Measurements from ENCODE around the gene MOCS1. TPM values are rescaled to one million over a fixed set of nuclear protein-coding genes. Genes with fewer than 3 reads are reported as not detected.

MOCS1 gene
- total RNA-seq, 1 experiment from 2014 or later = 1.2 TPM

DNA sequence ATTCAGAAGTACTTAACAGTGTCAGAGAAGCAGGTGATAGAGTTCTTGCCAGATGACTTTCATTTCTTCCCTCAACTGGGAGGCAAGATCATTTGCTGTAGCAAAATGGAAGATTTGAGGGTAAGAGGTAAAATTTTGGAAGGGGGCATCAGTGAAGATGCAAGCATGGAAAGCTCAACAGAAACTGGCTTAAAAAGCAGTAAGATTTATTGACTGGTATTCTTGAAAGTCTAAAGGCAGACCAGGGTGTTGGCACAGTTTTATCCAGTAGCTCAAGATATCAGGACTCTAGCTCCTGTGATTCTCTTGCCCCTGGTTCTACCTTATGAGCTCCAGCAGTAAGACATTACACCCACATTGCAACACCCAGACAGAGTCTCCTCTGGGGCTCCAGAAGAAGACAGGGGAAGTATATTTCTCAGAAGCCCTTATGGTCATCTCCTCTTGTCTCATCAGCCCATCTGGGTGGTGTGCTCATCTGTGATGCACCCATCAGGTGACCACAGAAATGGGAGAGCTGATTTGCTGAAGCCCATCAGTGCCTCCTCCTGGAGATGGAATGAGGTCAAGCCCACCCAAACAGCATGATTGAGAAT, 16.0 kb upstream of the MOCS1 start:
- no peak for DNase-seq (ENCODE audit: extremely low read depth, low read depth)

GRCh38 chr6:39948199-39948791, 14.0 kb upstream of the MOCS1 start:
- no peak for DNase-seq (ENCODE audit: extremely low read depth, low read depth)

DNA sequence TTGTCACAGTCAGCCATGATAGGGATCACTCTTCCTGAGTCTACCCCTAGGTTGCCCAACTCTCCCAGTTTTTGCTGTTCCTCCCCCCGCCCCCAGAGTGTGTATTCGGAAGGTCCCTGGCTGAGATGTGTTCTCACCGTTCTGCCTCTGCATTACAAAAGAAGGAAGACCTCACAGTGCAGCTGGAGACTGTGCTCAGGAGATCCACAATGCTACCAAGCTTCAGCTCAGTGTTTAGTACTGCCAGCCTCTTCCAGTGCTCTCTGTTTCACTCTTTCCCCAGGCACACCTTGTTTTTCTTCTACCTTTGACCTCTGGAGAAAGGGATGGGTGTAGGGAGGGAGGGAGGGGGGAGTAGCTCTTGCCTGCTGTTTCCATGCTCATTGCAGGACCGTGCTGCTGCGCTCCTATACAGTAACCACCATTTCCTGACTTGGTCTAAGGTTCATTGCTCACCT, 13.4 kb upstream of the MOCS1 start:
- DNase-seq (ENCODE audit: extremely low read depth, low read depth) = no peak

GRCh38 chr6:39945626-39946025, 11.4 kb upstream of the MOCS1 start:
- DNase-seq (ENCODE audit: extremely low read depth, low read depth) = no peak

DNA sequence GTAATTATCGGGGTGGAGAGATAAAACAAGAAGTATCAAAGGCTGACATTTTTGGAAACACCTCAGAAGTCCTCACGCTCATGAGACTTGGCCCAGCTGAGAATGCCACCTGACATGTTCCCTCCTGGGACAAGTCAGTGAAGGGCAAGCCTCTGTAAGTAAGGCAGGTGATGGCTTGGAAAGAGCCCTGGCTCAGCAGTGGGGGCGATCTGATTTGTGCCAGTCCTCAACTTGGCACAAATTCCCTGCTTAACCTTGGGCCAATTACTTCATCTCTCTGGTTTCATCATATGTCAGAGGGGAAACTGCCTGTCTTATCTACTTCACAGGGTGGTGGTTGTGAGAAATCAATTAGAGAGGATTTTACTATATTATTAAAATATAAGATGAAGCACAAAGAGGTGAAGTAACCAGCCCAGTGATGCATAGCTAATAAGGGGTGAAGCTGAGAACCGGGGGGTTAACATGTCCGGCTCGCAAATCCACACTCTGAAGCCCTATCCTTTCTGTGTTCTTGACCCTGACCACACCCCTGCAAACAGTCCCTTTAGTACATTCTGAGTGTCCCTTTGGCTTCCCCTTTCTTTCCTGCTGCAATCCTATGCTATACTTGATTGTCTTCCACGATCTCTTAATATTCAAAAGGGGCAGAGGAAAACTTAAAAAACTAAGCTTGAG, 8.8 kb upstream of the MOCS1 start:
- no peak for DNase-seq (ENCODE audit: extremely low read depth, low read depth)

DNA sequence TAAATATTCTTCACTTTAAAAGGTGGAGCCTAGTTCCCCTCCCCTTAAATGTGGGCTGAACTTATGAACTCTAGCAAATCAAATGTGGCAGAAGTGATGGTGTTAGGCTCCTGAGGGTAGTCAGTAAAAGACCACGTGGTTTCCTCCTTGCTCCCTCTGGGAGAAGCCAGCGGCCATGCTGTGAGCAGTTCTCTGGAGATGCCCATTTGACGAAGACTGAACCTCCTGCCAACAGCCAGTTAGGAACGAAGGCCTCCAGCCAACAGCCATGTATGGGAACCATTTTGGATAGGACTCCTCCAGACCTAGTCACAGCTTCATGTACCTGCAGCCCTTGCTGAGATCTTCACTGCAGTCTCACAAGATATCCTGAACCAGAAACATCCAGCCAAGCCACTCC, 7.6 kb upstream of the MOCS1 start:
- DNase-seq (ENCODE audit: extremely low read depth, low read depth) = no peak

- DNase-seq (ENCODE audit: extremely low read depth, low read depth) = no peak
Measured at GRCh38 chr6:39941138-39941537, 6.9 kb upstream of the MOCS1 start.

DNA sequence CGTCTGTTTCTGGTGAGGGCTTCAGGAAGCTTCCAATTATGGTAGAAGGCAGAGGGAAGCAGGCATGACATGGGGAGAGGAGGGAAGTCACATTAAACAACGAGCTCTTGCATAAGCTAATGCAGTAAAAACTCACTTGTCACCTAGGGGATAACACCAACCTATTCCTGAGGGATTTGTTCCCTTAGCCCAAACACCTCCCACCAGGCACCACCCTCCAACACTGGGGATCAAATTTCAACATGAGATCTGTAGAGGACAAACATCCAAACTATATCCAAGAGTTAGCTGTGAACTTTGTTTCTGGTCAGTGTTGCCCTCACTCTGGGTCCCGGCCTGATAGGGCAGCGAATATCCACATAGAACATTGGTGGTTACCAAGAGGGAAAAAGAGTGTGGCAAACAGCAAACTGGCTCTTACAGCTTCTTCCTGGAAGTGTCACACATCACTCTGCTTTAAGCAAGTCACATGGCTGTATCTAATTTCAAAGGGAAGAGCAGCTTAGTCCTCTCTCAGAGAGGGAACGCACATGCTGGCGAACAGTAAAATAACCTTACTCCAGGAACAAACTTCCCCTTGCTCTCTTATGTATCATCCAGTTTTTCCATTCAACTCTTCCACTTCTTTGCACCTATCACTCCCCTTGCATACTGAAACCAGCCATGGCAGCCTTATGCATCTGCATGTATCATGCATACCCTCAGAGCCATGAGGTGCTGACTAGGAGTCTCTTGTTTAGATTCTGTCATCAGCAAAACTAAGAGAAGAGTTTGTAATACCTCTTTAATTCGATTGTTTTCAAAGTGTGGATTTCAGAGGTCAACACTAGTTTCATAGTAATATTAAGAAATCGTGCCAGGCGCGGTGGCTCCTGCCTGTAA, 4.8 kb upstream of the MOCS1 start:
- no peak for DNase-seq (ENCODE audit: extremely low read depth, low read depth)

GRCh38 chr6:39937686-39938333, 3.5 kb upstream of the MOCS1 start:
- no peak for DNase-seq (ENCODE audit: extremely low read depth, low read depth)

GRCh38 chr6:39936857-39937256, 2.6 kb upstream of the MOCS1 start:
- no peak for DNase-seq (ENCODE audit: extremely low read depth, low read depth)

GRCh38 chr6:39935241-39935640, 979 bp upstream of the MOCS1 start:
- no peak for DNase-seq (ENCODE audit: extremely low read depth, low read depth)

DNA sequence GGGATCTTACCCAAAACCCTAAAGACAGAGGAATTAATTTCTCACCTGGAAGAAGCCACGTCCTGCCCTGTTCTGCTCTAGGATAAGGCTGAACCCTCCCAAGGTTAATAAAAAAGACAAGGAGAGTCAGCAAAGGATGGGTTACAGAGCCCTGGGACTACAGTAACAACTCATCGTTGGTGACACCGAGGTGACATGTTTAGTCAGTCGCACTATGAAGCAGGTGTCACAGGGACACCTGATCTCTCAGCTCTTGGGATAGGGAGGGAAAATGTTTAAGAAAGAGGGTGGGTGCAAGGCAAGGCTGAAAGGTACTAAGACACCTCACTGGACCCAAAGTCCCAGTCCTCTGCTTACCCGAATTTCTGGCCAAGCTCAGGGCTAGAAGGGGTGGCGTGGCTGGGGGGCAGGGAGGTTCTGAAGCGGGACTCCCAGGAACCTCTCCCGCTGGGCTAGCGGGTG, 562 bp downstream of the MOCS1 start:
- DNase-seq (ENCODE audit: extremely low read depth, low read depth) = no peak

- no peak for DNase-seq (ENCODE audit: extremely low read depth, low read depth)
Measured at GRCh38 chr6:39932386-39932910, 1.8 kb downstream of the MOCS1 start.

GRCh38 chr6:39931607-39932006, 2.7 kb downstream of the MOCS1 start:
- no peak for DNase-seq (ENCODE audit: extremely low read depth, low read depth)

DNA sequence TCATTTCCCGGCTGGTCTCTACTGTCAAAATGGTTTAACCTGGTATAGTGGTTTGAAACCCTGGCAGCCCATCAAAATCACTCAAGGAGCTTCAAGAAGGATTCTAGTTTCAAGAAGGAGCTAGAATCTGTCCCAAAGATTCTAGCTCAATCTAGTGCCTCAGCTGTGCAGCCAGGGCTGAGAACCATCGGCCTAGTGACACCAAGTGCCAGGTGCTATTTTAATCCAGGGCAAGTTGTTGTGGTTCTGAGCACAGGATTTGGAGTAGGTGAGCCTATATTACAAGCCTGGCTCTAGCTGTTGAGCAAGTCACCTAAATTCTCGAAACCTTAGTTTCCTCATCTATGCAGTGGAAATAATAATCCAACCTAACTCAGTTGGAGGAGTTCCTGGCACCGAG, 3.7 kb downstream of the MOCS1 start:
- DNase-seq (ENCODE audit: extremely low read depth, low read depth) = no peak

- DNase-seq (ENCODE audit: extremely low read depth, low read depth) = no peak
Measured at GRCh38 chr6:39929733-39930461, 4.4 kb downstream of the MOCS1 start.

- no peak for DNase-seq (ENCODE audit: extremely low read depth, low read depth)
Measured at GRCh38 chr6:39929039-39929732, 5.1 kb downstream of the MOCS1 start.

- DNase-seq (ENCODE audit: extremely low read depth, low read depth) = no peak
Measured at GRCh38 chr6:39927159-39927558, 7.1 kb downstream of the MOCS1 start.

DNA sequence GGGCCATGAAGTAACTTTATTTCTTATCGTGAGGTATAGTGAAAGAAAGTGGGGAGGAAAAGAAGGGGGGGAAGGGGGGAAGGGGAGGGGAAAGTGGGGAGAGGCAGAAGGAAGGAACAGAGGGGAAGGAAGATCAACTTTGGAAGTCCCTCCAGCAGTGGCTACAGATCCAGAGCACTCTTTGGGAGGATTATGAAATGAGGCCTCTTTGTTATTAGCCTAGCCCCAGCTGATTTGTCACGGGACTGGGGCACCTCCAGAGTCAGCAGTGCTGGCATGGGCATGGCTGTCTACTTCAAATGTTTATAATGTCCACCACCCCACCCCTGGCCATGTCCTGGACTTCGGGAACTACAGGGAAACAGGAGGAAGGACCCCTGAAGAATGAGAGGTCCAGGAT, 7.6 kb downstream of the MOCS1 start:
- no peak for DNase-seq (ENCODE audit: extremely low read depth, low read depth)
